Erythroblast (primary cell): ENCODE data around the gene ADAR.

Source experiments
- GATA1 ChIP-seq: IDR thresholded peaks from 2 replicates; pipeline ENCODE4 v1.6.1; 2011; ENCODE audit warnings: low read depth, mild to moderate bottlenecking, control low read depth, low read length, moderate library complexity
- POLR2A ChIP-seq: IDR thresholded peaks from 2 replicates; pipeline ENCODE4 v1.6.1; 2011; ENCODE audit warnings: mild to moderate bottlenecking, low read length

DNA sequence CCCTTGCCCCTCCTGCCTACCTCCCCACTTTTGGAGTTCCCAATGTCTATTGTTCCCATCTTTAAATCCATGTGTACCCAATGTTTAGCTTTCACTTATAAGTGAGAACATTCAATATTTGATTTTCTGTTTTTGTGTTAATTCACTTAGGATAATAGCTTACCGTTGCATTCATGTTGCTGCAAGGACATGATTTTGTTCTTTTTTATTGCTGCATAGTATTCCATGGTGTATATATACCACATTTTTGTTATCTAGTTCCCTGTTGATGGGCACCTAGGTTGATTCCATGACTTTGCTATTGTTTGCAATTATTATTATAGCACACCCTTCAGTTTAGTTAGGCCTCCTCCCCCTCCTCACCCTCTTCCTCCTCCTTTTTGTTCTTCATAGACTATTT is 33.5 kb upstream of the ADAR start:
- no peak for TF ChIP-seq POLR2A
- no peak for TF ChIP-seq GATA1
